ENCODE data around the gene ENO1.
"Not testable (repeated sequence)": the region's sequence is repeated elsewhere in the genome, so short reads cannot be mapped to it uniquely, and the experiment has no call there.

Gene ENO1

DNA sequence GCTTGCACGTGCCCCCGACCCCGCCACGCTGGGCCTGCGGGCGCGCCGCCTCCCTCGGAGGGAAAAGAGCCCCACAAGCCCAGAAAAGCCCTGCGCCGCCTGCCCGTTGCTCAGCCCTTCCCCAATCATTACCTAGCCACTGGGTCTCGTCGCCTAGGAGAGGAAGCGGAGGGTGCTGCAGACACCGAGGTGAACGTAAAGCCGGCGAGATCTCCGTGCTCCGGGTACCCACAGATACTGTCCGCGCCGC lies at the start of gene ENO1:
Gene ENO1, minus strand, starts transcription at position 239 of the 250 bp plus-strand sequence. CDS start 3,778 bp downstream, outside the sequence.
- DNase-seq: no peak

GRCh38 chr1:8926707-8927694 lies 48.5 kb upstream of the ENO1 start:
- DNase-seq: no peak

DNA sequence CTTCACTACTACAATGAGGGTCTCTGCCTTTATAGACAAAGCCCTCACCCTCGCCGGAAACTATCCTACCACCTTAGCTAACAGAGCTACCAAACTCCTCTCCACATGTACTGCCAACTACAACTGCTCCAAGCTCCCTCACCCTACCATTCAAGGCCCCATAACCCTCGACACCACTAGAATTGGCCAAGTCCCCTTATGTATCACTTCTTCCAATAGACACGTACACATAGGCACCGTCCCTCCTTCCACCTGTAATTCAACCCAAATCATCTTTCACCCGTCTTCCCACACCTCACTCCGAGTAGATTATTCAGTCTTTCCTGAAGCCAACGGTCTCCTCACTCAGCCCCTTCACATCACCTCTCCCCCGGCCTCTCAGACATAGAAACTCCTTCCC lies 47.5 kb upstream of the ENO1 start:
- no peak for DNase-seq

DNA sequence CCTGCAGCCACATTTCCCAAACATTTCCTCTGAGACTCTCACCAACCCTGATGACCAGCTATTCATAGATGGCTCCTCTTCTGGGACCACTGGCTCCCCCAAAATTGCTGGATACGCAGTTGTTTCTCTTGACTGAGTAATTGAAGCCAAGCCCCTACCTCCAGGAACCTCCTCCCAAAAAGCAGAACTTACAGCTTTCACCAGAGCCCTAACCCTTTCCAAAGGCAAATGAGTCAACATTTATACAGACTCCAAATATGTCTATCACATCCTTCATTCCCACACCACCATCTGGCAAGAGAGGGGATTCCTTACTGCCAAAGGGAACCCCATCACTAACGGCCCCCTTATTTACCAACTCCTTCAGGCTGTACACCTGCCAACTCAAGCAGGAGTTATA lies 46.9 kb upstream of the ENO1 start:
- no peak for DNase-seq

GRCh38 chr1:8922962-8923361 lies 44.5 kb upstream of the ENO1 start:
- DNase-seq: no peak

DNA sequence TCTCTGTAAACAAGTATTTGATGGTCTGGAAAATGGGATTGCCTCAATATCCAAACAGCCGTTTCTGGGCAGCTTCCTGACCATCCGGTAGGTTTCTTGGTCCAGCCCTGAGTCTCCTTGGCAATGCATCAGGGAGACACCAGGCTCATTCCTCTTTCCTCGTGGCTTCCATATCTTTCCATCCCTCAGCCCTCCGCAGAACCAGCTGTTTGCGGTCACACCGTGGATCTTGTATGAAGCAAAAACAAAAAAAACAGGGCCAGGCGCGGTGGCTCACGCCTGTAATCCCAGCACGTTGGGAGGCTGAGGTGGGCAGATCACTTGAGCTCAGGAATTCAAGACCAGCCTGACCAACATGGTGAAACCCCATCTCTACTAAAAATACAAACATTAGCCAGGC lies 39.0 kb upstream of the ENO1 start:
- DNase-seq: not testable (repeated sequence)

DNA sequence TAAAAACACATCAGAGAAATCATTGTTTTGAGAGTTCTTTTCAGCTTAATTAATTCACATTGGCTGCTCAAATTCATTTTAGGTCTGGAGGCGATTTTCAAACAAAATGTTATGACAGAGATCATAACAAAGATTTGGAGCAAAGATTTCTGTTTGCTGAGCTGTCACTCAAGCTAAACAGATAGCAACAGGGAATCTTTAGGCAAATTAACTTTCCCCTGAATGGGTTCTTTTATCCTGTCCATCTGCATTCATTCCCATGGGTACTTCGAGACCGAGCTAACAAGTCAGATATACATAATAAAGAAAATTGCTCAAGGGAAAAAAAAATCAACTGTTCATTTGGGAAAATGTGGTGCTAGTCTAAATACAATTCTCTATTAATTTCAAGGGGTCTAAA lies 37.0 kb upstream of the ENO1 start:
- no peak for DNase-seq

GRCh38 chr1:8914466-8914865 lies 36.0 kb upstream of the ENO1 start:
- no peak for DNase-seq

GRCh38 chr1:8913457-8913856 lies 35.0 kb upstream of the ENO1 start:
- DNase-seq: no peak

- DNase-seq: no peak
Observed at GRCh38 chr1:8911416-8912309, 33.2 kb upstream of the ENO1 start.

- DNase-seq: peak; percentile 35
Observed at GRCh38 chr1:8910914-8911313, 32.4 kb upstream of the ENO1 start.

DNA sequence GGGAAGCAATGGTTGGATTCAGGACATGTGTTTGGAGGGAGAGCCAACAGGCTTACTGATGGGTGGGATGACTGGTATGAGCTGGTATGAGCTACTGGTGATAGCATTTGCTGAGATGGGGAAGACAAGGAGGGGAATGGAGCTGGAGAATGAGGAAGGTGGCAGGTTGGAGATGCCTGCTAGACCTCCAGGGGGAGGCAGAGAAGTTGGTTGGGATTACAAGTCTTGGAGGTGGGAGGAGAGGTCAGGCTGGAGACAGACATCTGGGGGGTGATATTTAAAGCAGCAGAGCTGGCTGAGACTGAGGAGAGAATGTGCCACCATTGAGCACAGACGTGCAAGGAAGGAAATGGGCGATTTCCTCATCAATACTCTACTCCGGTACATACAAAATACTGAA lies 31.8 kb upstream of the ENO1 start:
- no peak for DNase-seq

- DNase-seq: no peak
Observed at GRCh38 chr1:8908388-8909151, 30.1 kb upstream of the ENO1 start.

DNA sequence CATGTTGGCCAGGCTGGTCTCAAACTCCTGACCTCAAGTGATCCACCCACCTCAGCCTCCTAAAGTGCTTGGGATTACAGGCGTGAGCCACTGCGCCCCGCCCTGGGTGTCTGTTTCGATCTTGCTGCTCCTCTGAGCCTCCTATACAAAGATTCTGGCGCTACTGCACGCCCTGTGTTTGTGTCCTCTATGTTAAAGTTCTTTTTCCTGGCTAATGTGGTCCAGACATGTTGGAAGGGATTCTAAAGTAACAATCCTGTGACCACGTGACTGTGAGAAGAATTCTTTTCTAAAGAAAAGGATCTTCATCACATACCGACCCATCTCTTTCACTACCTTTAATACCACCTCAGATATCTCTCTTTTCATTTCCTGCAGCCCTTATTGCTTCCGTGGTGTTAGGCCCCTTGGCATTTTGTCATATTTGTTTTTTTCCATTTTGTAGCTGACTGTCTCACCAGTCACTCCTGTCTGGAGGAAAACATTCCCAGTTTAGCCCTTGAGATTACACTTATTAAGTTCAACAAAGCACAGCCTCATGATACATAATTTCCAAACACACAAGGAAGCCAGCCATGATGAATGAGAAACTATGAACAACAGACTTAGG lies 27.2 kb upstream of the ENO1 start:
- no peak for DNase-seq

DNA sequence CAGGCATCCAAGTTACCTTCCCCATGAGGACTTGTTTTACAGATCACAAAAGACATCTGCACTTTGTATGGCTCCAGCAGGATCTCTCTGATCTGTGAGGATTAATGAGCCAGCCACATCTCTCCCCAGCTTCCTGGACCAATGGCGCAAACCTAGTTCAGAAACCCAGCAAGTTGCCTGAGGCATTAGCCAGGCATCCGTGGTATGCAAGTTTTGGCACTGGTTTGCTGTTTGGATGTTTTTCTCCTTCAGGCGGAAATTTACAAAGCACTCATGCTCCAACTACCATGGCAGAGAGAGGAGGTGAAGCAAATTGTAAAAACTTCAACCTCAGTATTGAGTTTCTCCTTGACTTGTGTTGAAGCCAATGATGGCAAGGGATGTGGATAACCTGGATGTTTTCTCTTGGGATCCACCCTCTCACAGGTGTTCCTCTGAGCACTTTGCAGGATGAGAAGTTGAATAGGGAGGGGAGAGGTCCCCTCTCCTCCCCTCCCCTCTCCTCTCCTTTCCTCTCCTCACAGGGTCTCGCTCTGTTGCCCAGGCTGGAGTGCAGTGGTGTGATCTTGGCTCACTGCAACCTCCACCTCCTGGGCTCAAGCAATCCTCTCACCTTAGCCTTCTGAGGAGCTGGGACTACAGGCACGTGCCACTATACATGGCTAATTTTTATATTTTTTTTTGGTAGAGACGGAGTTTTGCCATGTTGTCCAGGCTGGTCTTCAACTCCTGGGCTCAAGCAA lies 25.6 kb upstream of the ENO1 start:
- peak; percentile 99 for DNase-seq

DNA sequence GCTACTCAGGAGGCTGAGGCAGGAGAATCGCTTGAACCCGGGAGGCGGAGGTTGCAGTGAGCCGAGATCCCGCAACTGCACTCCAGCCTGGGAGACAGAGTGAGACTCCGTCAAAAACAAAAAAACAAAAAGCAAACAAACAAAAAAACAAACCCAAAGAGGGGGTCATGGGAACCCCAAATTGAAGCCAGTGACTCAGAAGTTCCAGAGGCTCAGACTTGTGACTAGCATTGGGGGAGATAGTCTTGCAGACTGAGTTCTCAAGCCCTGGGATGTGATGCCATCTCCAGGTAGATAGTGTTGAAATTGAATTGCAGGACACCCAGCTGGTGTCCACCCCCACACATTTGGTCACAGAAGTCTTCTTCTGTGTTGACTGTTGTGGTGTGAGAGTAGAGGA lies 24.9 kb upstream of the ENO1 start:
- DNase-seq: no peak

GRCh38 chr1:8902765-8903164 lies 24.3 kb upstream of the ENO1 start:
- peak; percentile 75 for DNase-seq

GRCh38 chr1:8900684-8901083 lies 22.2 kb upstream of the ENO1 start:
- not testable (repeated sequence) for DNase-seq

GRCh38 chr1:8899046-8899445 lies 20.6 kb upstream of the ENO1 start:
- DNase-seq: no peak

GRCh38 chr1:8898418-8898817 lies 19.9 kb upstream of the ENO1 start:
- DNase-seq: not testable (repeated sequence)

GRCh38 chr1:8897505-8897904 lies 19.0 kb upstream of the ENO1 start:
- DNase-seq: not testable (repeated sequence)

DNA sequence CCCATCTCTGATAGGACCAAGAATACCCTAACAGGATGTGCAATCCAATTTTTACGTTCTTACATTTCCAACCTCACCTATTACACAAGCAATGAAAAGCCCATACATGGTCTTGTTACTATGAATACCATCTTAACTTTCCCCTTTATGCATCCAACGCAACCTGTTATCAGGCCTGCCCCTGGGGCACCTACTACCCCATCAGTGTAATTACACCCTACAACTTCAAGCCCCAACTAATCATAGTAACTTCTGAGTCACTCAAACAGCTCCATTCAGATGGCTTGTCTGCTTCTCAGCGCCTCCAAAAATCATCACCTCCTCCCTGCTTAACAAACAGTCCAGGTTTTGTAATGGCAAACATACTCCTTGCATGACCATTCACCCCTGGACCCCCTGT lies 18.3 kb upstream of the ENO1 start:
- DNase-seq: not testable (repeated sequence)

All from EL (cell line).